ENCODE results near the gene EFHC2. TPM values are rescaled to one million over a fixed set of nuclear protein-coding genes. Genes with fewer than 3 reads are reported as not detected.

Gene EFHC2
- total and polyA plus RNA-seq, 3 donors from 2014 or later, result 8.2 to 17.3 (median 14.4) TPM

DNA sequence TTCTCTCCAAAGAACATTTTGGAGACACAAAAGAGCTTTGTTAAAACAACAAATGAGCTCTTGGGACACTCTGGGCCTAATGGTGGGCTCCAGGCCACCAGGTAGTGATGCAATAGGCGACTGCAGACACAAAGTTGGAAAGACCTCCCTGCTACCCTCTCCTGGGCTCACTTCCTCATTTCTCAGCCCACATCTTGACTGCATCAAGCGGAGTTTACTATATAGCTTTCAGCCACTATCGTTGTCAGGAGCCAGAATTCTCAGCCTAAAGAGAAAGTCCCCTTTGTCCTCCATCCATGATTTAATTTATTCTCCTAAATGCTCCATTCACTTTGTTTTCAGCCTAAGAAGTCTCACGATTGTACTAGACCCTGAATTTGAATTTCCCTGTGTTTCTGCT, 114.9 kb downstream of the EFHC2 start:
- Histone ChIP-seq H3K4me3 (no peak overlapping the region), H3K4me1 (no peaks in the 10 kb centered on the region), H3K27ac (no peak overlapping the region), H3K27me3 (no peaks in the 10 kb centered on the region), H3K36me3 (ENCODE audit: low read depth, missing control alignments) (no peaks in the 10 kb centered on the region), H3K9me3 (no peaks in the 10 kb centered on the region)
- DNase-seq, result no peak
- WGBS, 2 donors, result 70 to 76% methylated on average over 4 of the region's 4 CpGs
- no peak for TF ChIP-seq POLR2A (IDR thresholded peaks at IDR 0.05)
- TF ChIP-seq, protein P1, sequence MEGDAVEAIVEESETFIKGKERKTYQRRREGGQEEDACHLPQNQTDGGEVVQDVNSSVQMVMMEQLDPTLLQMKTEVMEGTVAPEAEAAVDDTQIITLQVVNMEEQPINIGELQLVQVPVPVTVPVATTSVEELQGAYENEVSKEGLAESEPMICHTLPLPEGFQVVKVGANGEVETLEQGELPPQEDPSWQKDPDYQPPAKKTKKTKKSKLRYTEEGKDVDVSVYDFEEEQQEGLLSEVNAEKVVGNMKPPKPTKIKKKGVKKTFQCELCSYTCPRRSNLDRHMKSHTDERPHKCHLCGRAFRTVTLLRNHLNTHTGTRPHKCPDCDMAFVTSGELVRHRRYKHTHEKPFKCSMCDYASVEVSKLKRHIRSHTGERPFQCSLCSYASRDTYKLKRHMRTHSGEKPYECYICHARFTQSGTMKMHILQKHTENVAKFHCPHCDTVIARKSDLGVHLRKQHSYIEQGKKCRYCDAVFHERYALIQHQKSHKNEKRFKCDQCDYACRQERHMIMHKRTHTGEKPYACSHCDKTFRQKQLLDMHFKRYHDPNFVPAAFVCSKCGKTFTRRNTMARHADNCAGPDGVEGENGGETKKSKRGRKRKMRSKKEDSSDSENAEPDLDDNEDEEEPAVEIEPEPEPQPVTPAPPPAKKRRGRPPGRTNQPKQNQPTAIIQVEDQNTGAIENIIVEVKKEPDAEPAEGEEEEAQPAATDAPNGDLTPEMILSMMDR (IDR thresholded peaks at IDR 0.05), result no peak
- intact Hi-C loops (cut with DNase I; ENCODE audit: low total_unique reads), result no loop called here

DNA sequence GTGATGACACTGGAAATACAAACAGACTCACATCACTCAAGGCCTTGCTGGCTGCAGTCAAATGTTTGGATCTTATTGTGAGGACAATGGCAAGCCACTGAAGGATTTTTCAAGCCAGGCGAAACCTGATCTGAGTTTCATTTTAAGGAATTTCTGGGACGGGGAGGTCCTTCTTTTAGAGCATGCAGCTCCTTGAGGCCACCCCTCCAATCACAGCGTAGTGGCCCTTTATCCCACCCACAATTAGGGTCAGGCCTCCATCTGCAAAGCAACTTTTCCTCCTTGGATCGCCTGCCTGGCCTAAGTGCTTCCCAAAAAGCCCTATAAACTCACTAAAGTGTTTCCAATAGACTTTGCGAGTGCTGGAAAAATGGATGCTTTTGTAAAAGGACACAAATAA, 115.5 kb downstream of the EFHC2 start:
- DNase-seq, result no peak
- Histone ChIP-seq H3K4me1 (no peaks in the 10 kb centered on the region), H3K27me3 (no peaks in the 10 kb centered on the region), H3K4me3 (no peak overlapping the region), H3K27ac (no peak overlapping the region), H3K36me3 (ENCODE audit: low read depth, missing control alignments) (no peaks in the 10 kb centered on the region), H3K9me3 (no peaks in the 10 kb centered on the region)
- intact Hi-C loops (cut with DNase I; ENCODE audit: low total_unique reads), result no loop called here
- WGBS, 2 donors, result 42% methylated on average over 5 of the region's 5 CpGs; no CpG with 5 or more reads in 1 of the 2 donors
- TF ChIP-seq POLR2A (IDR thresholded peaks at IDR 0.05), result no peak
- TF ChIP-seq, protein P1 (IDR thresholded peaks at IDR 0.05), result no peak

DNA sequence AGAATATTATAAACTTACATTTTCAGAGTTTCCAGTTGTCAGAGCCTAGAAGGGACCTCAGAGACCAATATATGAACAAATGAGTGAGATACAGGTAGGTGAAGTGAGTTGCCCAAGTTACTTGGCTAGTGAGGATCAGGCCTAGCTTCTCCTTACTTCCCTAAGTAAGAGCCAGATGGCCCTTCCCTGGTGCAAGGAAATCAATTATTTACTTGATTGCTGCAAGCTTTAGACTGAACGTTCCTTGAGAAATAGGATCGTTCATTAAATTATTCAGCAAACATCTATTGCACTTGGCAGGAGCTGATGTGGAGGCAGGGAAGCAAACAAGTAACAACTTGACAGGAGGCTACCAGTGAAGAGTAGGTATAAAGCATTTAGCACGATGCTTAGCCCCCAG, 117.8 kb downstream of the EFHC2 start:
- no peaks in the 10 kb centered on the region for H3K4me1 ChIP-seq
- H3K27me3 ChIP-seq, result no peaks in the 10 kb centered on the region
- TF ChIP-seq, protein P1 (IDR thresholded peaks at IDR 0.05), result no peak
- no peak for TF ChIP-seq POLR2A (IDR thresholded peaks at IDR 0.05)
- no peak overlapping the region for H3K27ac ChIP-seq
- WGBS, 2 donors, result 69 to 70% methylated on average over 3 of the region's 3 CpGs
- no peaks in the 10 kb centered on the region for H3K9me3 ChIP-seq
- DNase-seq, result no peak
- H3K36me3 ChIP-seq (ENCODE audit: low read depth, missing control alignments), result no peaks in the 10 kb centered on the region
- intact Hi-C loops (cut with DNase I; ENCODE audit: low total_unique reads), result no loop called here
- no peak overlapping the region for H3K4me3 ChIP-seq

DNA sequence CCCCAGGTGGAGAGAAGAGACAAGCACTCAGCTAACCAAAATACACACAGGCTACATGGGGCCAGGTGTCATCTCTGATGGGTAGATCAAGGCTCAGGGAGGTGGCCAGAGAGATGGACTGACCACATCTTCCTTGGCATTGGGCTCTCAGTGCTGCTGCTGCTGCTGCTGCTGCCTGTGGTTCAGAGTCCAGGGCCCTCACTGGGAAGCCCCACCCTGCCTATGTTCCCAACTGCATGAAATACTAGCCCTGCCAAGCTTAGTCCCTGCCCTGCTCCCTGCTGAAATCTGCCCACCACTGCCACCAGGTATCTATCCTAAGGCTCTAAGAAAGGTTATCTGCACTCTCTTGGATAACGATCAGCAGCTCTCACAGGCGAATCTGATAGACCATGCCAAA, 118.7 kb downstream of the EFHC2 start:
- TF ChIP-seq POLR2A (IDR thresholded peaks at IDR 0.05), result no peak
- TF ChIP-seq, protein P1 (IDR thresholded peaks at IDR 0.05), result no peak
- Histone ChIP-seq H3K9me3 (no peaks in the 10 kb centered on the region), H3K4me3 (no peak overlapping the region), H3K36me3 (ENCODE audit: low read depth, missing control alignments) (no peaks in the 10 kb centered on the region), H3K27ac (no peak overlapping the region), H3K4me1 (no peaks in the 10 kb centered on the region), H3K27me3 (no peaks in the 10 kb centered on the region)
- no peak for DNase-seq
- WGBS, 2 donors, result 79% methylated on average over 2 of the region's 2 CpGs; no CpG with 5 or more reads in 1 of the 2 donors
- intact Hi-C loops (cut with DNase I; ENCODE audit: low total_unique reads), result no loop called here

DNA sequence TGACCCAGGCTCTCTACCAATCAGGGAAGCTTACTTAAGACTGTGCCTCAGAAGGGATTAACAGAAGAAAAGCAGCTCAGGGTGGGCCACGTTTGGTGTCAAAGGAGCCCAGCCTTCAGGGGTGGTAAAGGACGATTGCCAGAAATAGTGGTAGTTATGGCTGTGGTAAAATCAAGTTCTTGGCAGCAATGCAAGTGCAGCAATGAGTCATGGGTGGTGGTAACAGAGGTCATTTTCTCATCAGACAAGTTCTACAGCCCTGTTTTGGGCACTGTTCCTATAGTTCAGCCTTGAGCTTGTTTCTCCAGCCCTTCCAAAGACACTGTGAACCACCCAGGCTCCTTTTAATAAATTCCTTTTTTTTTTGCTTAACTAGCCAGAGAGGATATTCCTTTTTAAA, 120.3 kb downstream of the EFHC2 start:
- 50 to 58% methylated on average over 2 of the region's 2 CpGs for WGBS, 2 donors
- H3K27ac ChIP-seq, result no peak overlapping the region
- intact Hi-C loops (cut with DNase I; ENCODE audit: low total_unique reads), result no loop called here
- H3K36me3 ChIP-seq (ENCODE audit: low read depth, missing control alignments), result no peaks in the 10 kb centered on the region
- H3K9me3 ChIP-seq, result no peaks in the 10 kb centered on the region
- peak; percentile 29 for DNase-seq
- H3K27me3 ChIP-seq, result no peaks in the 10 kb centered on the region
- no peaks in the 10 kb centered on the region for H3K4me1 ChIP-seq
- H3K4me3 ChIP-seq, result no peak overlapping the region
- TF ChIP-seq POLR2A (IDR thresholded peaks at IDR 0.05), result no peak
- TF ChIP-seq, protein P1 (IDR thresholded peaks at IDR 0.05), result no peak
